H1 (cell line): ENCODE results near the gene RBFOX1. TPM values are rescaled to one million over a fixed set of nuclear protein-coding genes. Genes with fewer than 3 reads are reported as not detected.

Source experiments
- CTCF ChIA-PET: fragments of 300-600 bp; sonication (Branson Sonifier 250); formaldehyde crosslinking; loops from one replicate; lab custom pipeline; 2021; ENCODE audit not compliant: partially characterized antibody; lab: Charles Lee
- POLR2A ChIA-PET: fragments of 300-600 bp; sonication (Branson Sonifier 250); formaldehyde crosslinking; loops from one replicate; lab custom pipeline; 2021; ENCODE audit warnings: inconsistent platforms; ENCODE audit not compliant: partially characterized antibody; lab: Charles Lee
- DNase-seq, 2 experiments: peaks; one replicate each; pipeline versions ENCODE4 v3.0.0 to v3.0.0-alpha.2; 2010 to 2022; ENCODE audit warnings: low spot score in 2 of 2, low read depth in 1 of 2, mixed read lengths in 1 of 2
- FAIRE-seq: peaks from 2 replicates; lab custom pipeline; 2011; peaks lifted over from hg19 to GRCh38; lab: Jason Lieb, UNC
- H2AFZ ChIP-seq: 2 replicates; pipeline ENCODE4 v1.8.1; 2012; ENCODE audit warnings: low read length, inconsistent platforms
- H2AK5ac ChIP-seq: 2 replicates; pipeline ENCODE4 v1.6.1; 2013; ENCODE audit warnings: low read depth, low read length
- H2BK120ac ChIP-seq: replicated peaks from 2 replicates; pipeline ENCODE3; 2013; ENCODE audit warnings: low read depth, low read length, inconsistent platforms
- H2BK12ac ChIP-seq: 2 replicates; pipeline ENCODE4 v1.6.1; 2013; ENCODE audit warnings: low read depth, low read length
- H2BK15ac ChIP-seq: 2 replicates; pipeline ENCODE4 v1.6.1; 2013; ENCODE audit warnings: low read length
- H2BK20ac ChIP-seq: 2 replicates; pipeline ENCODE4 v1.6.1; 2013; ENCODE audit warnings: low read length
- H2BK5ac ChIP-seq: 2 replicates; pipeline ENCODE4 v1.6.1; 2013; ENCODE audit warnings: low read depth, low read length
- H3K14ac ChIP-seq: 2 replicates; pipeline ENCODE4 v1.6.1; 2013; ENCODE audit warnings: inconsistent platforms; ENCODE audit not compliant: insufficient read length
- H3K18ac ChIP-seq: 2 replicates; pipeline ENCODE4 v1.6.1; 2013; ENCODE audit warnings: low read length; ENCODE audit errors: extremely low read depth
- H3K23ac ChIP-seq: 2 replicates; pipeline ENCODE4 v1.6.1; 2013; ENCODE audit warnings: inconsistent platforms; ENCODE audit not compliant: insufficient read length
- H3K23me2 ChIP-seq: 2 replicates; pipeline ENCODE4 v1.6.1; 2013; ENCODE audit warnings: low read depth, low read length
- H3K27ac ChIP-seq: 2 replicates; pipeline ENCODE4 v1.6.1; 2011; ENCODE audit warnings: low read depth, low read length, inconsistent platforms
- H3K27me3 ChIP-seq, 4 experiments: replicated peaks in 1 of 4; 1 replicate in 1 of 4; 2 replicates in 3 of 4; pipeline versions ENCODE4 v1.6.1 to v1.8.1; 2011 to 2013; ENCODE audit warnings: low read length in 3 of 4, mild to moderate bottlenecking in 3 of 4, inconsistent platforms in 2 of 4, mixed read lengths in 2 of 4, moderate library complexity in 1 of 4; ENCODE audit not compliant: control insufficient read depth in 3 of 4, insufficient read depth in 3 of 4; ENCODE audit errors: extremely low read depth in 1 of 4
- H3K36me3 ChIP-seq, 4 experiments: 2 replicates each; pipeline versions ENCODE4 v1.6.1 to v1.8.1; 2011 to 2013; ENCODE audit warnings: mild to moderate bottlenecking in 4 of 4, low read length in 3 of 4, moderate library complexity in 2 of 4, control low read depth in 1 of 4, inconsistent platforms in 1 of 4; ENCODE audit not compliant: insufficient read depth in 4 of 4, control insufficient read depth in 2 of 4
- H3K4ac ChIP-seq: replicated peaks from 2 replicates; pipeline ENCODE3; 2013; ENCODE audit warnings: low read length, low read depth, mixed read lengths, inconsistent platforms; ENCODE audit not compliant: insufficient read length
- H3K4me1 ChIP-seq, 4 experiments: replicated peaks in 1 of 4; 1 replicate in 1 of 4; 2 replicates in 3 of 4; pipeline versions ENCODE4 v1.6.1 to v1.8.1; 2011 to 2013; ENCODE audit warnings: low read length in 3 of 4, inconsistent platforms in 2 of 4, mixed read lengths in 1 of 4; ENCODE audit not compliant: insufficient read depth in 4 of 4, control insufficient read depth in 3 of 4
- H3K4me2 ChIP-seq, 2 experiments: 2 replicates each; pipeline versions ENCODE4 v1.6.1 to v1.8.1; 2011 to 2013; ENCODE audit warnings: low read depth in 2 of 2, low read length in 2 of 2, control low read depth in 1 of 2, inconsistent platforms in 1 of 2, mild to moderate bottlenecking in 1 of 2; ENCODE audit not compliant: insufficient read depth in 1 of 2
- H3K4me3 ChIP-seq, 4 experiments: fragments of 200-600, 300-600 bp in 1 of 4; sonication (generic), shearing (Covaris generic), sonication (Bioruptor Twin) in 1 of 4; 2 replicates each; pipeline versions ENCODE4 v1.5.1 to v1.8.1; 2011 to 2016; ENCODE audit warnings: low read length in 4 of 4, low read depth in 3 of 4, control low read depth in 2 of 4, inconsistent platforms in 2 of 4, mild to moderate bottlenecking in 2 of 4, mixed read lengths in 1 of 4, moderate library complexity in 1 of 4; ENCODE audit not compliant: insufficient read depth in 2 of 4; ENCODE audit errors: extremely low read depth in 1 of 4
- H3K56ac ChIP-seq: replicated peaks from 2 replicates; pipeline ENCODE3; 2013; ENCODE audit warnings: low read depth, mild to moderate bottlenecking, mixed read lengths, low read length, inconsistent platforms; ENCODE audit not compliant: insufficient read length
- H3K79me1 ChIP-seq: 2 replicates; pipeline ENCODE4 v1.6.1; 2013; ENCODE audit warnings: low read depth, low read length, control low read depth
- H3K79me2 ChIP-seq, 2 experiments: 2 replicates each; pipeline versions ENCODE4 v1.6.1 to v1.8.1; 2012 to 2013; ENCODE audit warnings: low read length in 2 of 2, mild to moderate bottlenecking in 2 of 2, inconsistent platforms in 1 of 2; ENCODE audit not compliant: insufficient read depth in 2 of 2, control insufficient read depth in 1 of 2
- H3K9ac ChIP-seq, 4 experiments: replicated peaks in 1 of 4; 1 replicate in 1 of 4; 2 replicates in 3 of 4; pipeline versions ENCODE4 v1.6.1 to v1.8.1; 2011 to 2013; ENCODE audit warnings: low read depth in 3 of 4, low read length in 3 of 4, control low read depth in 2 of 4, mild to moderate bottlenecking in 2 of 4, moderate library complexity in 2 of 4, inconsistent platforms in 1 of 4; ENCODE audit errors: extremely low read depth in 1 of 4
- H3K9me3 ChIP-seq, 2 experiments: 2 replicates each; pipeline versions ENCODE4 v1.6.1 to v1.8.1; 2012 to 2013; ENCODE audit warnings: mild to moderate bottlenecking in 2 of 2, moderate library complexity in 2 of 2, control low read depth in 1 of 2, inconsistent platforms in 1 of 2, low read depth in 1 of 2, low read length in 1 of 2, mixed read lengths in 1 of 2; ENCODE audit not compliant: insufficient read depth in 2 of 2
- H4K20me1 ChIP-seq, 2 experiments: replicated peaks in 1 of 2; 2 replicates each; pipeline versions ENCODE3 to v1.8.1; 2011 to 2013; ENCODE audit warnings: inconsistent platforms in 2 of 2, low read length in 2 of 2, mild to moderate bottlenecking in 1 of 2; ENCODE audit not compliant: insufficient read depth in 2 of 2, control insufficient read depth in 1 of 2
- H4K5ac ChIP-seq: 2 replicates; pipeline ENCODE4 v1.6.1; 2013; ENCODE audit warnings: low read length, low read depth, mixed read lengths, inconsistent platforms; ENCODE audit not compliant: insufficient read length
- H4K8ac ChIP-seq: 2 replicates; pipeline ENCODE4 v1.8.0; 2013; ENCODE audit warnings: mild to moderate bottlenecking, moderate library complexity, low read length, inconsistent platforms; ENCODE audit not compliant: insufficient read depth; ENCODE audit errors: extremely low read depth
- H4K91ac ChIP-seq: replicated peaks from 2 replicates; pipeline ENCODE3; 2013; ENCODE audit warnings: low read length, mixed read lengths, inconsistent platforms; ENCODE audit not compliant: insufficient read length
- BCL11A ChIP-seq, 2 experiments: IDR thresholded peaks; one replicate each; pipeline ENCODE4 v1.6.1; 2011; ENCODE audit warnings: low read depth in 2 of 2, low read length in 2 of 2, mild to moderate bottlenecking in 2 of 2
- EP300 ChIP-seq, 2 experiments: IDR thresholded peaks; 1 replicate in 1 of 2; 2 replicates in 1 of 2; pipeline ENCODE4 v1.6.1; 2011 to 2012; ENCODE audit warnings: low read depth in 2 of 2, low read length in 2 of 2, mild to moderate bottlenecking in 2 of 2, borderline replicate concordance in 1 of 2, inconsistent platforms in 1 of 2, moderate library complexity in 1 of 2
- WGBS, 2 experiments: shearing (Covaris generic) in 1 of 2; methylation state at CpG; one replicate each; pipeline versions ENCODE4 v1.1.6 to v1.1.7; 2013 to 2015; ENCODE audit warnings: low lambda C conversion rate in 2 of 2, mixed read lengths in 2 of 2, inconsistent platforms in 1 of 2, low coverage in 1 of 2, missing lambda C conversion rate in 1 of 2; ENCODE audit not compliant: insufficient replicate concordance in 2 of 2, insufficient coverage in 1 of 2, insufficient read length in 1 of 2; ENCODE audit errors: extremely low coverage in 1 of 2, missing lambda C conversion rate in 1 of 2; 5-methylcytosine and 5-hydroxymethylcytosine counted together
- polyA plus RNA-seq, 7 experiments: library from polyadenylated mRNA; depleted of rRNA in 3 of 7; stranded (reverse) in 5 of 7; unstranded in 2 of 7; fragments of >200 nt in 5 of 7; fragments of 200-250 nt in 2 of 7; gene quantifications; 1 replicate in 5 of 7; 2 replicates in 1 of 7; 4 replicates in 1 of 7; pipeline versions ENCODE4 v1.2.1 to v1.2.3, GENCODE V29; 2011 to 2013; ENCODE audit warnings: missing spikeins in 2 of 7, mixed read lengths in 2 of 7
- total RNA-seq: library from RNA; stranded (reverse); fragmentation: NEBNext Ultra II Directional; extraction: Animal tissue kit (Norgen Biotek cat#: 25700); gene quantifications from 2 replicates; pipeline ENCODE4 v1.2.1, GENCODE V29; 2021

The RBFOX1 gene
- total and polyA plus RNA-seq, 2 of the 8 experiments (the other 6 are each of a cell fraction or from before 2014, with no cell fraction given): 1.7 to 2.8 TPM

- H3K4me3 ChIP-seq: no peak overlapping the region
- CTCF ChIA-PET: interaction anchor here (1.0 kb wide), 1 partner anchor 10 kb away, joined by 3 read pairs; no protein-coding TSS in a partner anchor
- FAIRE-seq: no peak
- no peak for TF ChIP-seq BCL11A (IDR thresholded peaks at IDR 0.05; ENCODE audit: low read depth in 2 of 2, low read length in 2 of 2)
- TF ChIP-seq EP300 (IDR thresholded peaks at IDR 0.05; ENCODE audit: borderline replicate concordance in 1 of 2, low read depth in 2 of 2, low read length in 2 of 2): no peak
These were observed 214.3 kb downstream of the RBFOX1 start for GRCh38 chr16:7546948-7547347.

More at GRCh38 chr16:7546948-7547347, 214.3 kb downstream of the RBFOX1 start:
- DNase-seq: no peak
- Histone ChIP-seq H3K79me2 (no peaks in the 10 kb centered on the region), H4K20me1 (no peaks in the 10 kb centered on the region), H4K8ac (no peak overlapping the region), H4K91ac (no peak overlapping the region), H2BK15ac (no peak overlapping the region), H2BK20ac (no peak overlapping the region), H3K4me1 (peaks cover 0 to 5% (median 2%) of the 10 kb centered on the region in 4 experiments; a peak in 2 of 7 replicates), H3K79me1 (no peaks in the 10 kb centered on the region), H3K14ac (no peak overlapping the region), H3K23ac (no peak overlapping the region), H2AK5ac (no peak overlapping the region), H3K18ac (no peak overlapping the region), H2BK120ac (no peak overlapping the region), H4K5ac (no peak overlapping the region), H2AFZ (no peak overlapping the region), H3K56ac (no peak overlapping the region), H3K9ac (no peak overlapping the region), H3K27ac (no peak overlapping the region), H3K27me3 (no peaks in the 10 kb centered on the region), H2BK5ac (no peak overlapping the region), H3K4ac (no peak overlapping the region), H3K36me3 (no peaks in the 10 kb centered on the region), H3K9me3 (no peaks in the 10 kb centered on the region), H3K4me2 (no peak overlapping the region), H2BK12ac (no peak overlapping the region), H3K23me2 (no peaks in the 10 kb centered on the region)
- WGBS, 2 experiments: 71% methylated on average over 4 of the region's 4 CpGs; no CpG with 5 or more reads in 1 of the 2 experiments
- POLR2A ChIA-PET: no interaction called here
